Measurements from ENCODE around the gene SPAG17. TPM values are rescaled to one million over a fixed set of nuclear protein-coding genes. Genes with fewer than 3 reads are reported as not detected.

The SPAG17 gene
- total RNA-seq, 1 experiment from 2014 or later, result not detected

DNA sequence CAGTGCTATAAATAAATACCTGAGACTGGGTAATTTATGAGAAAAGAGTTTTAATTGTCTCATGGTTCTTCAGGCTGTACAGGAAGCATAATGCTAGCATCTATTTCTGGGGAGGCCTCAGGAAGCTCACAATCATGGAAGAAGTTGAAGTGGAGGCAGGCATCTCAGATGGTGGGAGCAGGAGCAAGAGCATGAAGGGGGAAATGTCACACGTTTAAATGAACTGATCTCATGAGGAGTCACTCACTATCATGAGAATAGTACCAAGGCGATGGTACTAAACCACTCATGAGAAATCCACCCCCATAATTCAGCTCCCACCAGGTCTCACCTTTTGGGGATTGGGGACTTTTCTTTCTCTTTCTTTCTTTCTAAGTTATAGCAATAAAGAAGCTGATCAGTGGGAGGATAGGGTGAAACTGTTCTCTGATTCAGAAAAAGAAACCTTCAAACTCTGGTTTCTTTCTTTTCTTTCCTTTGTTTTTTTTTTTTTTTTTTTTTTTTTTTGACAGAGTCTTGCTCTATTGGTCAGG is 17.1 kb upstream of the SPAG17 start:
- ATAC-seq (no peak), DNase-seq (ENCODE audit: low read depth, low spot score) (no peak)
- Histone ChIP-seq H3K9me3 (ENCODE audit: control insufficient read depth in 1 of 2, insufficient read depth in 1 of 2, low read depth in 1 of 2, low read length in 2 of 2) (no peaks in the 10 kb centered on the region), H3K27ac (ENCODE audit: low read depth, low read length) (no peak overlapping the region), H3K79me2 (ENCODE audit: insufficient read depth, low read length) (no peaks in the 10 kb centered on the region), H3K4me3 (replicated peaks in 1 of 2; ENCODE audit: low read depth in 1 of 2, low read length in 2 of 2) (no peak overlapping the region), H3K4me1 (ENCODE audit: control insufficient read depth in 1 of 2, insufficient read depth in 2 of 2, low read length in 2 of 2) (no peaks in the 10 kb centered on the region), H2AFZ (ENCODE audit: low read depth, low read length, poor library complexity, severe bottlenecking) (no peak overlapping the region), H3K9me2 (ENCODE audit: insufficient read depth) (no peaks in the 10 kb centered on the region), H3K4me2 (ENCODE audit: low read length) (no peak overlapping the region), H4K20me1 (ENCODE audit: insufficient read depth) (no peaks in the 10 kb centered on the region), H3K9ac (ENCODE audit: low read length) (no peak overlapping the region), H3K36me3 (ENCODE audit: control insufficient read depth in 1 of 2, insufficient read depth in 2 of 2, low read length in 2 of 2) (no peaks in the 10 kb centered on the region), H3K27me3 (ENCODE audit: insufficient read depth, low read length) (no peaks in the 10 kb centered on the region; the same call in 1 of the 2 replicates)
- no TSS peak for BruUV-seq (replicated peaks)
- RAD21 ChIA-PET (ENCODE audit: low non-redundant PET in 1 of 2, low total read pairs in 2 of 2, uncharacterized antibody in 2 of 2, unreplicated experiment in 2 of 2), result no interaction called here
- no peak for TF ChIP-seq EZH2 (IDR thresholded peaks at IDR 0.05)
- TF ChIP-seq EGR1 (IDR thresholded peaks at IDR 0.05; ENCODE audit: low read depth), result no peak
- TF ChIP-seq JUND (IDR thresholded peaks at IDR 0.05), result no peak
- TF ChIP-seq, protein P1, sequence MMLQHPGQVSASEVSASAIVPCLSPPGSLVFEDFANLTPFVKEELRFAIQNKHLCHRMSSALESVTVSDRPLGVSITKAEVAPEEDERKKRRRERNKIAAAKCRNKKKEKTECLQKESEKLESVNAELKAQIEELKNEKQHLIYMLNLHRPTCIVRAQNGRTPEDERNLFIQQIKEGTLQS (IDR thresholded peaks at IDR 0.05), result no peak
- no peak for TF ChIP-seq SRF (IDR thresholded peaks at IDR 0.05; ENCODE audit: low read depth)
- TF ChIP-seq FOSL1 (IDR thresholded peaks at IDR 0.05; ENCODE audit: low read depth), result no peak
- no peak for TF ChIP-seq YY1 (IDR thresholded peaks at IDR 0.05; ENCODE audit: extremely low read depth, insufficient replicate concordance, low read depth, low read length)
- no peak for TF ChIP-seq ZFX (IDR thresholded peaks at IDR 0.05)
- POLR2A ChIA-PET, result no interaction called here
- CTCF ChIA-PET, result no interaction called here
- intact Hi-C loops (cut with micrococcal nuclease), result no loop called here

GRCh38 chr1:118201524-118201923 is 16.5 kb upstream of the SPAG17 start:
- no peaks in the 10 kb centered on the region; the same call in 1 of the 2 replicates for H3K27me3 ChIP-seq (ENCODE audit: insufficient read depth, low read length)
- CTCF ChIA-PET, result no interaction called here
- H4K20me1 ChIP-seq (ENCODE audit: insufficient read depth), result no peaks in the 10 kb centered on the region
- H3K79me2 ChIP-seq (ENCODE audit: insufficient read depth, low read length), result no peaks in the 10 kb centered on the region
- H3K4me2 ChIP-seq (ENCODE audit: low read length), result no peak overlapping the region
- no peaks in the 10 kb centered on the region for H3K9me3 ChIP-seq (ENCODE audit: control insufficient read depth in 1 of 2, insufficient read depth in 1 of 2, low read depth in 1 of 2, low read length in 2 of 2)
- no TSS peak for BruUV-seq (replicated peaks)
- ATAC-seq, result no peak
- POLR2A ChIA-PET, result no interaction called here
- intact Hi-C loops (cut with micrococcal nuclease), result no loop called here
- RAD21 ChIA-PET (ENCODE audit: low non-redundant PET in 1 of 2, low total read pairs in 2 of 2, uncharacterized antibody in 2 of 2, unreplicated experiment in 2 of 2), result no interaction called here
- H3K4me3 ChIP-seq (replicated peaks in 1 of 2; ENCODE audit: low read depth in 1 of 2, low read length in 2 of 2), result no peak overlapping the region
- H3K9me2 ChIP-seq (ENCODE audit: insufficient read depth), result no peaks in the 10 kb centered on the region
- no peak for DNase-seq (ENCODE audit: low read depth, low spot score)
- no peak overlapping the region for H3K27ac ChIP-seq (ENCODE audit: low read depth, low read length)
- no peak overlapping the region for H3K9ac ChIP-seq (ENCODE audit: low read length)
- H3K4me1 ChIP-seq (ENCODE audit: control insufficient read depth in 1 of 2, insufficient read depth in 2 of 2, low read length in 2 of 2), result no peaks in the 10 kb centered on the region
- H2AFZ ChIP-seq (ENCODE audit: low read depth, low read length, poor library complexity, severe bottlenecking), result no peak overlapping the region
- no peaks in the 10 kb centered on the region for H3K36me3 ChIP-seq (ENCODE audit: control insufficient read depth in 1 of 2, insufficient read depth in 2 of 2, low read length in 2 of 2)
- TF ChIP-seq EZH2phosphoT487 (IDR thresholded peaks at IDR 0.05; ENCODE audit: borderline replicate concordance) (no peak), SP1 (IDR thresholded peaks at IDR 0.05; ENCODE audit: low read depth) (no peak), POLR2AphosphoS5 (IDR thresholded peaks at IDR 0.05; ENCODE audit: low read depth, low read length) (no peak), REST (IDR thresholded peaks at IDR 0.05; ENCODE audit: low read depth) (no peak), RAD21 (IDR thresholded peaks at IDR 0.05; ENCODE audit: low read depth) (no peak), CEBPB (IDR thresholded peaks at IDR 0.05; ENCODE audit: low read depth) (no peak)
- TF ChIP-seq, protein P2, sequence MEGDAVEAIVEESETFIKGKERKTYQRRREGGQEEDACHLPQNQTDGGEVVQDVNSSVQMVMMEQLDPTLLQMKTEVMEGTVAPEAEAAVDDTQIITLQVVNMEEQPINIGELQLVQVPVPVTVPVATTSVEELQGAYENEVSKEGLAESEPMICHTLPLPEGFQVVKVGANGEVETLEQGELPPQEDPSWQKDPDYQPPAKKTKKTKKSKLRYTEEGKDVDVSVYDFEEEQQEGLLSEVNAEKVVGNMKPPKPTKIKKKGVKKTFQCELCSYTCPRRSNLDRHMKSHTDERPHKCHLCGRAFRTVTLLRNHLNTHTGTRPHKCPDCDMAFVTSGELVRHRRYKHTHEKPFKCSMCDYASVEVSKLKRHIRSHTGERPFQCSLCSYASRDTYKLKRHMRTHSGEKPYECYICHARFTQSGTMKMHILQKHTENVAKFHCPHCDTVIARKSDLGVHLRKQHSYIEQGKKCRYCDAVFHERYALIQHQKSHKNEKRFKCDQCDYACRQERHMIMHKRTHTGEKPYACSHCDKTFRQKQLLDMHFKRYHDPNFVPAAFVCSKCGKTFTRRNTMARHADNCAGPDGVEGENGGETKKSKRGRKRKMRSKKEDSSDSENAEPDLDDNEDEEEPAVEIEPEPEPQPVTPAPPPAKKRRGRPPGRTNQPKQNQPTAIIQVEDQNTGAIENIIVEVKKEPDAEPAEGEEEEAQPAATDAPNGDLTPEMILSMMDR (IDR thresholded peaks at IDR 0.05 in 2 of 3, conservative IDR thresholded peaks at IDR 0.05 in 1 of 3; ENCODE audit: borderline replicate concordance in 1 of 3, insufficient read depth in 1 of 3, low read depth in 2 of 3, low read length in 2 of 3), result no peak
- TF ChIP-seq, protein P3, sequence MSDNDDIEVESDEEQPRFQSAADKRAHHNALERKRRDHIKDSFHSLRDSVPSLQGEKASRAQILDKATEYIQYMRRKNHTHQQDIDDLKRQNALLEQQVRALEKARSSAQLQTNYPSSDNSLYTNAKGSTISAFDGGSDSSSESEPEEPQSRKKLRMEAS (IDR thresholded peaks at IDR 0.05), result no peak
- TF ChIP-seq, protein P1 (IDR thresholded peaks at IDR 0.05), result no peak

Data from HCT116 (cell line).